A549 (cell line): Measurements from ENCODE around the gene GPR15LG. TPM values are rescaled to one million over a fixed set of nuclear protein-coding genes. Genes with fewer than 3 reads are reported as not detected.

Experiments
- ATAC-seq, 2 experiments: fragments of 200-7000 bp in 1 of 2; fragments of >200 bp in 1 of 2; cut with Nextera tagmentation in 1 of 2; cut with Tn5 transposase in 1 of 2; 3 replicates each; pipeline versions ENCODE4 v1.8.0 to v1.9.1; 2018 to 2020; ENCODE audit warnings: mild to moderate bottlenecking in 1 of 2, moderate library complexity in 1 of 2
- CTCF ChIA-PET: fragments of 300-600 bp; sonication (Branson Sonifier 250); formaldehyde crosslinking; extraction: SDS; loops from one replicate; lab custom pipeline; 2021; ENCODE audit warnings: antibody characterized with exemption, inconsistent platforms; lab: Yijun Ruan, JAX
- POLR2A ChIA-PET: fragments of 350-600 bp; formaldehyde crosslinking; extraction: SDS; loops from one replicate; lab custom pipeline; 2021; ENCODE audit warnings: antibody characterized with exemption, inconsistent platforms; lab: Yijun Ruan, JAX
- DNase-seq, 2 experiments: peaks; one replicate each; pipeline versions ENCODE4 v3.0.0 to v3.0.0-alpha.2; 2011 to 2016; ENCODE audit warnings: low read depth in 1 of 2, low spot score in 1 of 2
- FAIRE-seq: peaks from 2 replicates; lab custom pipeline; 2011; peaks lifted over from hg19 to GRCh38; lab: Jason Lieb, UNC
- H3K27ac ChIP-seq, 2 experiments: fragments of >200 bp; sonication (Bioruptor Twin); formaldehyde crosslinking; 3 replicates each; pipeline ENCODE4 v1.5.1; 2016 to 2017
- H3K4me1 ChIP-seq: fragments of >200 bp; sonication (Bioruptor Twin); formaldehyde crosslinking; 3 replicates; pipeline ENCODE4 v1.6.1; 2016
- H3K4me2 ChIP-seq: fragments of >200 bp; sonication (Bioruptor Twin); formaldehyde crosslinking; 3 replicates; pipeline ENCODE4 v1.6.1; 2016
- H3K4me3 ChIP-seq: fragments of >200 bp; sonication (Bioruptor Twin); formaldehyde crosslinking; 3 replicates; pipeline ENCODE4 v1.5.1; 2016
- H3K9me3 ChIP-seq: fragments of >200 bp; sonication (Bioruptor Twin); formaldehyde crosslinking; 3 replicates; pipeline ENCODE4 v1.6.1; 2016
- BHLHE40 ChIP-seq: IDR thresholded peaks from 2 replicates; pipeline ENCODE4 v1.6.1; 2012; ENCODE audit warnings: low read depth, low read length, inconsistent platforms
- CBX8 ChIP-seq: fragments of 200-600 bp; sonication (generic); IDR thresholded peaks from 2 replicates; pipeline ENCODE4 v1.6.1; 2016
- CHD2 ChIP-seq: fragments of 150-350 bp; IDR thresholded peaks from 2 replicates; pipeline ENCODE4 v1.6.1; 2014; ENCODE audit warnings: low read length; ENCODE audit not compliant: partially characterized antibody
- E2F6 ChIP-seq: IDR thresholded peaks from 2 replicates; pipeline ENCODE4 v1.6.1; 2012; ENCODE audit warnings: low read depth, borderline replicate concordance
- EHF ChIP-seq: fragments of 250-450 bp; sonication (Bioruptor Pico); IDR thresholded peaks from 2 replicates; pipeline ENCODE4 v1.5.0; 2020; ENCODE audit warnings: mild to moderate bottlenecking
- ELK1 ChIP-seq: fragments of 150-350 bp; IDR thresholded peaks from 2 replicates; pipeline ENCODE4 v1.6.1; 2014; ENCODE audit warnings: low read depth, mild to moderate bottlenecking, low read length
- FOSB ChIP-seq: fragments of 250-450 bp; sonication (Bioruptor Pico); IDR thresholded peaks from 2 replicates; pipeline ENCODE4 v1.5.0; 2020; ENCODE audit warnings: mild to moderate bottlenecking, moderate library complexity
- FOXS1 ChIP-seq: fragments of 250-450 bp; sonication (Bioruptor Pico); IDR thresholded peaks from 2 replicates; pipeline ENCODE4 v1.5.0; 2020; ENCODE audit warnings: mild to moderate bottlenecking, moderate library complexity
- GATA3 ChIP-seq: IDR thresholded peaks from 2 replicates; pipeline ENCODE4 v1.6.1; 2012; ENCODE audit warnings: borderline replicate concordance
- HDAC2 ChIP-seq: fragments of 200-600 bp; sonication (generic); IDR thresholded peaks from 2 replicates; pipeline ENCODE4 v1.6.1; 2016
- HEYL ChIP-seq: fragments of 250-450 bp; sonication (Bioruptor Pico); IDR thresholded peaks from 2 replicates; pipeline ENCODE4 v1.8.0; 2021; ENCODE audit warnings: mild to moderate bottlenecking, moderate library complexity
- HOXA7 ChIP-seq: fragments of 250-450 bp; sonication (Bioruptor Pico); IDR thresholded peaks from 2 replicates; pipeline ENCODE4 v1.5.0; 2020; ENCODE audit warnings: mild to moderate bottlenecking, moderate library complexity
- HOXB5 ChIP-seq: fragments of 250-450 bp; sonication (Bioruptor Pico); IDR thresholded peaks from 2 replicates; pipeline ENCODE4 v1.5.0; 2020; ENCODE audit warnings: mild to moderate bottlenecking, moderate library complexity
- JUN ChIP-seq, 2 experiments: fragments of >200 bp; sonication (Bioruptor Twin); formaldehyde crosslinking; IDR thresholded peaks; 2 replicates in 1 of 2; 3 replicates in 1 of 2; pipeline ENCODE4 v1.6.1; 2016 to 2017
- JUNB ChIP-seq: fragments of >200 bp; sonication (Bioruptor Twin); formaldehyde crosslinking; IDR thresholded peaks from 2 replicates; pipeline ENCODE4 v1.6.1; 2016
- NFE2L2 ChIP-seq: fragments of 150-350 bp; conservative IDR thresholded peaks from 2 replicates; pipeline ENCODE4 v1.6.1; 2014; ENCODE audit warnings: low read length
- PBX3 ChIP-seq: IDR thresholded peaks from 2 replicates; pipeline ENCODE4 v1.6.1; 2012
- PHF8 ChIP-seq: fragments of 200-600 bp; sonication (generic); IDR thresholded peaks from 2 replicates; pipeline ENCODE4 v1.6.1; 2016; ENCODE audit warnings: low read depth, mild to moderate bottlenecking, antibody characterized with exemption, moderate library complexity, borderline replicate concordance
- POLR2A ChIP-seq: IDR thresholded peaks from 2 replicates; pipeline ENCODE4 v1.6.1; 2012; ENCODE audit warnings: mild to moderate bottlenecking, low read length
- RAD21 ChIP-seq, 2 experiments: fragments of >200 bp in 1 of 2; sonication (Bioruptor Twin) in 1 of 2; formaldehyde crosslinking in 1 of 2; IDR thresholded peaks in 1 of 2; conservative IDR thresholded peaks in 1 of 2; 2 replicates in 1 of 2; 3 replicates in 1 of 2; pipeline ENCODE4 v1.6.1; 2012 to 2018; ENCODE audit warnings: inconsistent platforms in 1 of 2
- REST ChIP-seq: fragments of 200-600 bp; sonication (generic); IDR thresholded peaks from 2 replicates; pipeline ENCODE4 v1.6.1; 2016; ENCODE audit warnings: antibody characterized with exemption, mild to moderate bottlenecking, moderate library complexity
- RFX5 ChIP-seq: fragments of 450-650 bp; IDR thresholded peaks from 2 replicates; pipeline ENCODE4 v1.7.1; 2014; ENCODE audit warnings: antibody characterized with exemption, mild to moderate bottlenecking, moderate library complexity
- SMC3 ChIP-seq: fragments of >200 bp; sonication (Bioruptor Twin); formaldehyde crosslinking; IDR thresholded peaks from 3 replicates; pipeline ENCODE4 v1.6.1; 2018; ENCODE audit warnings: inconsistent platforms
- WGBS: methylation state at CpG from one replicate; pipeline ENCODE4 v1.1.6; 2017; ENCODE audit errors: missing lambda C conversion rate; 5-methylcytosine and 5-hydroxymethylcytosine counted together
- polyA plus RNA-seq, 4 experiments: library from polyadenylated mRNA; depleted of rRNA in 3 of 4; stranded (reverse); fragments of >200 nt; fragmentation: RNase III in 1 of 4; extraction: RNeasy Plus Mini Kit Qiagen cat#74134 plus additional on column Dnase treatment in 1 of 4; gene quantifications; 2 replicates in 3 of 4; 3 replicates in 1 of 4; pipeline ENCODE4 v1.2.3, GENCODE V29; 2011 to 2017
- TF ChIP-seq, protein P1 (sequence below): fragments of >200 bp; sonication (Bioruptor Twin); formaldehyde crosslinking; IDR thresholded peaks from 3 replicates; pipeline ENCODE4 v1.5.1; 2016
- TF ChIP-seq, protein P2 (sequence below): IDR thresholded peaks from 2 replicates; pipeline ENCODE4 v1.6.1; 2012
- TF ChIP-seq, protein P3 (sequence below): fragments of 450-650 bp; IDR thresholded peaks from 2 replicates; pipeline ENCODE4 v1.6.1; 2014; ENCODE audit warnings: antibody characterized with exemption

Gene GPR15LG
- polyA plus RNA-seq, 2 of the 4 experiments (the other 2 are of a cell fraction), result not detected

GRCh38 chr10:84233940-84234339 lies 60.3 kb downstream of the GPR15LG start:
- no peak for ATAC-seq
- 7% methylated on average over 2 of the region's 4 CpGs for WGBS
- Histone ChIP-seq H3K27ac (no peak overlapping the region), H3K4me2 (no peak overlapping the region), H3K9me3 (no peaks in the 10 kb centered on the region), H3K4me3 (no peak overlapping the region), H3K4me1 (no peaks in the 10 kb centered on the region)
- DNase-seq, result no peak
- TF ChIP-seq RFX5, result no peak
- no peak for TF ChIP-seq HOXA7 (CRISPR knock-in tag)
- no peak for TF ChIP-seq PBX3
- TF ChIP-seq REST, result no peak
- no peak for TF ChIP-seq ELK1
- TF ChIP-seq, protein P1, sequence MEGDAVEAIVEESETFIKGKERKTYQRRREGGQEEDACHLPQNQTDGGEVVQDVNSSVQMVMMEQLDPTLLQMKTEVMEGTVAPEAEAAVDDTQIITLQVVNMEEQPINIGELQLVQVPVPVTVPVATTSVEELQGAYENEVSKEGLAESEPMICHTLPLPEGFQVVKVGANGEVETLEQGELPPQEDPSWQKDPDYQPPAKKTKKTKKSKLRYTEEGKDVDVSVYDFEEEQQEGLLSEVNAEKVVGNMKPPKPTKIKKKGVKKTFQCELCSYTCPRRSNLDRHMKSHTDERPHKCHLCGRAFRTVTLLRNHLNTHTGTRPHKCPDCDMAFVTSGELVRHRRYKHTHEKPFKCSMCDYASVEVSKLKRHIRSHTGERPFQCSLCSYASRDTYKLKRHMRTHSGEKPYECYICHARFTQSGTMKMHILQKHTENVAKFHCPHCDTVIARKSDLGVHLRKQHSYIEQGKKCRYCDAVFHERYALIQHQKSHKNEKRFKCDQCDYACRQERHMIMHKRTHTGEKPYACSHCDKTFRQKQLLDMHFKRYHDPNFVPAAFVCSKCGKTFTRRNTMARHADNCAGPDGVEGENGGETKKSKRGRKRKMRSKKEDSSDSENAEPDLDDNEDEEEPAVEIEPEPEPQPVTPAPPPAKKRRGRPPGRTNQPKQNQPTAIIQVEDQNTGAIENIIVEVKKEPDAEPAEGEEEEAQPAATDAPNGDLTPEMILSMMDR, result no peak
- no peak for TF ChIP-seq CHD2
- TF ChIP-seq HOXB5, result no peak
- TF ChIP-seq BHLHE40, result no peak
- no peak for TF ChIP-seq E2F6
- TF ChIP-seq JUNB, result no peak
- TF ChIP-seq, protein P2, sequence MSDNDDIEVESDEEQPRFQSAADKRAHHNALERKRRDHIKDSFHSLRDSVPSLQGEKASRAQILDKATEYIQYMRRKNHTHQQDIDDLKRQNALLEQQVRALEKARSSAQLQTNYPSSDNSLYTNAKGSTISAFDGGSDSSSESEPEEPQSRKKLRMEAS, result no peak
- TF ChIP-seq GATA3, result no peak
- TF ChIP-seq PHF8, result no peak
- no peak for TF ChIP-seq JUN (IDR thresholded peaks at IDR 0.05)
- TF ChIP-seq SMC3, result no peak
- no peak for TF ChIP-seq FOXS1 (CRISPR knock-in tag)
- no peak for FAIRE-seq
- POLR2A ChIA-PET, result no interaction called here
- CTCF ChIA-PET, result interaction anchor here (1.1 to 2.1 kb wide), 2 partner anchors 23 to 31 kb away, joined by 4 to 8 read pairs; no protein-coding TSS in a partner anchor

- no peak for FAIRE-seq
- TF ChIP-seq, protein P3, sequence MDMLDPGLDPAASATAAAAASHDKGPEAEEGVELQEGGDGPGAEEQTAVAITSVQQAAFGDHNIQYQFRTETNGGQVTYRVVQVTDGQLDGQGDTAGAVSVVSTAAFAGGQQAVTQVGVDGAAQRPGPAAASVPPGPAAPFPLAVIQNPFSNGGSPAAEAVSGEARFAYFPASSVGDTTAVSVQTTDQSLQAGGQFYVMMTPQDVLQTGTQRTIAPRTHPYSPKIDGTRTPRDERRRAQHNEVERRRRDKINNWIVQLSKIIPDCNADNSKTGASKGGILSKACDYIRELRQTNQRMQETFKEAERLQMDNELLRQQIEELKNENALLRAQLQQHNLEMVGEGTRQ, result no peak
- no peak for TF ChIP-seq CBX8
- no peak for TF ChIP-seq HOXA7 (CRISPR knock-in tag)
- TF ChIP-seq HEYL (CRISPR knock-in tag), result no peak
- TF ChIP-seq POLR2A, result no peak
- TF ChIP-seq E2F6, result no peak
- no peak for TF ChIP-seq EHF (CRISPR knock-in tag)
- TF ChIP-seq FOSB, result no peak
- TF ChIP-seq, protein P1, result no peak
- TF ChIP-seq NFE2L2, result no peak
- TF ChIP-seq HOXB5, result no peak
- no peak for TF ChIP-seq HDAC2
- TF ChIP-seq RAD21 (conservative IDR thresholded peaks at IDR 0.05 in 1 of 2, IDR thresholded peaks at IDR 0.05 in 1 of 2), result no peak
- H3K4me3 ChIP-seq, result no peak overlapping the region
- ATAC-seq, result no peak
- H3K27ac ChIP-seq, result no peak overlapping the region
- H3K4me1 ChIP-seq, result no peaks in the 10 kb centered on the region
- DNase-seq, result no peak
- CTCF ChIA-PET, result no interaction called here
- no peak overlapping the region for H3K4me2 ChIP-seq
- POLR2A ChIA-PET, result no interaction called here
- 54% methylated on average over 4 of the region's 4 CpGs for WGBS
- no peaks in the 10 kb centered on the region for H3K9me3 ChIP-seq
Observed at GRCh38 chr10:84234479-84234878, 60.9 kb downstream of the GPR15LG start.
